ENCODE results near the gene PNPLA6. TPM values are rescaled to one million over a fixed set of nuclear protein-coding genes. Genes with fewer than 3 reads are reported as not detected.

Gene PNPLA6
- total RNA-seq, 1 experiment from 2014 or later, result 14.2 TPM

DNA sequence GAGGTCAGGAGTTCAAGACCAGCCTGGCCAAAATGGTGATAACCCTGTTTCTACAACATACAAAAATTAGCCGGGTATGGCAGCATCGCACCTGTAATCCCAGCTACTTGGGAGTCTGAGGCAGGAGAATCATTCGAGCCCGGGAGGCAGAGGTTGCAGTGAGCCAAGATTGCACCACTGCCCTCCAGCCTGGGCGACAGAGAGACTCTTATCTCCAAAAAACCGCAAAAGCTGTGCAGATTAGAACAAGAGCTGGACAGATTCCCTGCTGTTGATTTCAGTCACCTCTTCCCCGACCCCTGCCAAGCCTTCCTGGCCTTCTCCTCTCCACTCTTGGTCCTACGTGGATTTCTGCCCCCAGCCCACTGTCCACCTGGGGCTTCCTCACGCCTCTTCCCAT lies 68.4 kb downstream of the PNPLA6 start:
- Histone ChIP-seq H3K36me3 (no peaks in the 10 kb centered on the region), H3K4me1 (no peaks in the 10 kb centered on the region), H3K27ac (no peak overlapping the region), H3K9me3 (replicated peaks) (no peaks in the 10 kb centered on the region), H3K4me3 (no peak overlapping the region), H3K27me3 (no peaks in the 10 kb centered on the region)
- no peak for DNase-seq

DNA sequence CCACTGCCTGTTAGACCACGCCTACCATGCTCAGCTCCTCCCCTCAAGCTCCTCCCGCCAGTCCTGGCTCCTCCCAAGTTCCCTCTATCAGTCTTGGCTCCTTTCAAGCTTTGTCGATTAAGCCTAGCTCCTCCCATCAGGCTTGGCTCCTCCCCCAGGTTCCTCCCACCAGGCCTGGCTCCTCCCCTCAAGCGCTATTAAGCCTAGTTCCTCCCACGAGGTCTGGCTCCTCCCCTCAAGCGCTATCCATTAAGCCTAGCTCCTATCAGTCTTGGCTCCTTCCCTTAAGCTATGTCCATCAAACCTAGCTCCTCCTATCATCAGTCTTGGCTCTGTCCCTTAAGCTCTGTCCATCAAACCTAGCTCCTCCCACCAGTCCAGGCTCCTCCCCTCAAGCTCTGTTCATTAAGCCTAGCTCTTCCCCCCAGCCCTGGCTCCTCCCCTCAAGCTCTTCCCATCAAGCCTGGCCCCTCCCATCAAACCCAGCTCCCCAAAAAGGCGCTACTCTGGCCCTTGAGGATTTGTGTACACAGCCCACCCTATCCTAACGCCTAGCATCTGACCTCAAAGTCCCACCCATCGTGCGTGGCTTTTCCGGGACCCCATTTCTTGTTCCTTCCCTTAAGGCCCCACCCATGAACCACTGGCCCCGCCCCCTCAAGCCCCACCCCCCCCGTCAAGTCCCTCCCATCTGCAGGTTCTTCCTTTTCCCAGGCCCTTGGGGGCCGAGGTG lies 70.1 kb downstream of the PNPLA6 start:
- H3K36me3 ChIP-seq, result no peaks in the 10 kb centered on the region
- H3K27me3 ChIP-seq, result no peaks in the 10 kb centered on the region
- H3K4me3 ChIP-seq, result no peak overlapping the region
- peak; percentile 27 to 49 for DNase-seq
- H3K4me1 ChIP-seq, result no peaks in the 10 kb centered on the region
- no peak overlapping the region for H3K27ac ChIP-seq
- no peaks in the 10 kb centered on the region for H3K9me3 ChIP-seq (replicated peaks)

DNA sequence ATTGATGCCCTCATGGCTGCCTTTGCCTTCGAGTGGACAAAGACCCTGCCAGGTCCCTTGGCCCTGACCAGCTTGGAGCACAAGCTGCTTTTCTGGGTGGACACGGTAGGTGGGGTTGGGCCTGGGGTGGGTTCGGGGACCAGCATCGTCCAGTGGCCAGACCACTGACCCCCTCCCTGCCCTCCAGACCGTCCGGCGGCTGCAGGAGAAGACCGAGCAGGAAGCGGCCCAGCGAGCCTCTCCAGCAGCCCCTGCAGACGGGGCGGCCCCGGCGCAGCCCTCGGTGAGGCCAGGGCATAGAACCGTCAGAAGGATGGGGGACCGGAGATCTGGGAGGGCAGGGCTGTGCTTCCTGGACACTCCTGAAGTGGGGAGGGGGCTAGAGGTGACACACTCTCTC lies 70.8 kb downstream of the PNPLA6 start:
- no peak for DNase-seq

DNA sequence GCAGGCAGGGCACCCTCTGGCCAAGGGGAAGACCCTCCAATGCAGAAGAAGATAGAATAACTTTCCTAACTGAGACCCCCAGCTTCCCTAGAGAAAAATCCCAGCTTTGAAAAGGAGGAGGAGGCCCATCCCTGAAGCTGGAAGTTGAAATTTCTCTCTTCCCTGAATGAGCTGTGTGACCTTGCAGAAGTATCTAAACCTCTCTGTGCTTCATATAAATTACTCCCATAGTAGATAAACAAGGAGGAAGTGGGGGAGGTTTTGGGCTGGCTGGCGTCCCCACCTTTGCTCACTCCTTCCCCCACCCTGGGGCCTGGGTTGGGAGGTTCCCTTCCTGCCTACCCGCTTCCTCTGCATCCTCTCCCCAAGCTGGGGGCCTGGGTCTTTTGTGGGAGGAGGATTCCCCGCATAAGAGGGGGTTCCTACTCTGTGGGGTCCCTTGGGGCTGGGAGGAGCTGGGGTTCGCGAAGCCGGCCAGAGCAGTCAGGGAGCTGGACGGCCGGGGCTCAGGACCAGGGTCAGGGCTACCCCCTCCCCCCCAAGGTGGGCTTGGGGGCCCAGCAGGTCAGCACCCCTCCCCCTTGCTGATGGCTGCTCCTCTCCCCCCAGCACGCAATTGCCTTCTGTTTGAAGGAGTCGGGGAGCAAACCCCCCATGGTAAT lies 71.8 kb downstream of the PNPLA6 start:
- no peaks in the 10 kb centered on the region for H3K36me3 ChIP-seq
- no peak overlapping the region for H3K4me3 ChIP-seq
- H3K4me1 ChIP-seq, result no peaks in the 10 kb centered on the region
- H3K27ac ChIP-seq, result no peak overlapping the region
- no peak for DNase-seq
- H3K9me3 ChIP-seq (replicated peaks), result no peaks in the 10 kb centered on the region
- H3K27me3 ChIP-seq, result no peaks in the 10 kb centered on the region

More for the DNA sequence above, 70.8 kb downstream of the PNPLA6 start:
- Histone ChIP-seq H3K4me3 (no peak overlapping the region), H3K4me1 (no peaks in the 10 kb centered on the region), H3K27ac (no peak overlapping the region), H3K27me3 (no peaks in the 10 kb centered on the region), H3K9me3 (replicated peaks) (no peaks in the 10 kb centered on the region), H3K36me3 (no peaks in the 10 kb centered on the region)

DNA sequence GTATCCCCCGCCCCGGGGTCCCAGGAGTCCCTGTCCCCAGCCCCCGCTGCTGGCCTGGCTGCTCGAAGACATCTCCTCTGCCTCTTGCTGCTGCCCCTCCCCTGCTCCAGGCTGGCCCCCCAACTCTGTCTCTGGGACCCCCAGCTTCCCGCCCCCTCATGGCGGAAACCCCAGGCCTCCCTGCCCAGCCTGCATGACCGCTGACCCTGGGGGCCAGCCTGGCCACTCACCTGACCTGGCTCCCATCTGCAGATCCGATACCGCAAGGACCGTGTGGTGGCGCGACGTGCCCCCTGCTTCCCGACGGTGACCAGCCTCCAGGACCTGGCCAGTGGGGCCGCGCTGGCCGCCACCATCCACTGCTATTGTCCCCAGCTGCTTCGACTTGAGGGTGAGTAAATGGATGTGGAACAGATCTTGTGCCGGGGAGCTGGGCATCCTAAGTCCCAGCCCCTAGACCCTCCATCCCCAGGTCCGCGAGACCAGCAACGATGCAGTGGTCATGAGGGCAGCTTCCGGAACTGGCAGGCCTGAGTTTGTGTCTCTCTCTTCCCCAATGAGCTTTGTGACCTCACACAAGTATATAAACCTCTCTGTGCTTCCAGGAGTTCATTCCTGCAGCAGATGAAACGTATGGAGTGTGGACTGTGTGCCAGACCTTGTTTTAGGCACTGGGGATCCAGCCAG lies 72.5 kb downstream of the PNPLA6 start:
- Histone ChIP-seq H3K36me3 (no peaks in the 10 kb centered on the region), H3K9me3 (replicated peaks) (no peaks in the 10 kb centered on the region), H3K4me1 (no peaks in the 10 kb centered on the region), H3K4me3 (no peak overlapping the region), H3K27ac (no peak overlapping the region), H3K27me3 (no peaks in the 10 kb centered on the region)
- no peak for DNase-seq

DNA sequence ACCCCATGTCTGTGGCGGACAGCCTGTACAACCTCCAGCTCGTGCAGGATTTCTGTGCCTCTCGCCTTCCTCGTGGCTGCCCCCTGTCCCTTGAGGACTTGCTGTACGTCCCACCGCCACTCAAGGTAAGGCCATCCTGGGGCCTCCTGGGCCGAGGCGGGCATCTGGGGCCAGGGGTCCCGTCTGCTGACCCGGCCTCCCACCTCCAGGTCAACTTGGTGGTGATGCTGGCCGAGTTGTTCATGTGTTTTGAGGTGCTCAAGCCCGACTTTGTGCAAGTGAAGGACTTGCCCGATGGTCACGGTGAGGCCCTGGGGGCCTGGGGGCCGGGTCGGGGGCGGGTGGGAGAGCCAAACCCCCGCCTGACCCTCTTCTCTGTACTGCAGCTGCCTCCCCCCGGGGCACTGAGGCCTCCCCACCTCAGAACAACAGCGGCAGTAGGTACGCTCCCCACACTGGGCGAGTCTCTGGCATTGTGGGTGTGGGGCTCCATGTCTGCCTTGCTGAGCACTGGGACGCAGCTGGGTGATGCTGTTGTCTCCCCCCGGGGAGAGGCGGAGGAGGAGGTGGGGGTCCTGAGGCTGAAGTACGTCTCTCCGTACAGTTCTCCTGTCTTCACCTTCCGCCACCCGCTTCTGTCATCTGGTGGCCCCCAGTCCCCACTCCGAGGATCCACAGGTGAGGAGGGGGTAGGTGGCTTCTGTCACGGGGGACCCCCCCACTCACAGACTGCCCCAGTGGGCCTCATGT lies 75.1 kb downstream of the PNPLA6 start:
- no peak overlapping the region for H3K27ac ChIP-seq
- H3K27me3 ChIP-seq, result no peaks in the 10 kb centered on the region
- no peak overlapping the region for H3K4me3 ChIP-seq
- H3K9me3 ChIP-seq (replicated peaks), result no peaks in the 10 kb centered on the region
- DNase-seq, result no peak
- no peaks in the 10 kb centered on the region for H3K4me1 ChIP-seq
- no peaks in the 10 kb centered on the region for H3K36me3 ChIP-seq

Other genes starting within 250 kb of the PNPLA6 start
- 12.9 and 14.3 TPM in 2 replicates for gene INSR, start 241.3 kb upstream of the PNPLA6 start, total RNA-seq (2014; rRNA removed; shearing (Covaris generic))
- 18.4 and 19.2 TPM in 2 replicates for gene ARHGEF18, start 186.8 kb upstream of the PNPLA6 start, total RNA-seq (2014; rRNA removed; shearing (Covaris generic))
- not detected in 2 replicates for gene PEX11G, start 46.7 kb upstream of the PNPLA6 start, total RNA-seq (2014; rRNA removed; shearing (Covaris generic))
- gene ZNF358, start 19.6 kb upstream of the PNPLA6 start, total RNA-seq (2014; rRNA removed; shearing (Covaris generic)), result 28.8 and 33.8 TPM in 2 replicates
- gene MCOLN1, start 13.1 kb upstream of the PNPLA6 start, total RNA-seq (2014; rRNA removed; shearing (Covaris generic)), result 3.8 and 5.8 TPM in 2 replicates
- 0.04 and 0.10 TPM in 2 replicates for gene CAMSAP3, start 60.1 kb downstream of the PNPLA6 start, total RNA-seq (2014; rRNA removed; shearing (Covaris generic))
- 29.5 and 33.0 TPM in 2 replicates for gene XAB2, start 93.8 kb downstream of the PNPLA6 start, total RNA-seq (2014; rRNA removed; shearing (Covaris generic))
- 51.0 and 62.1 TPM in 2 replicates for gene PET100, start 94.1 kb downstream of the PNPLA6 start, total RNA-seq (2014; rRNA removed; shearing (Covaris generic))
- not detected in 2 replicates for gene PCP2, start 98.0 kb downstream of the PNPLA6 start, total RNA-seq (2014; rRNA removed; shearing (Covaris generic))
- gene STXBP2, start 101.4 kb downstream of the PNPLA6 start, total RNA-seq (2014; rRNA removed; shearing (Covaris generic)), result 0.15 TPM in 1 of 2 replicates, not detected in the other
- gene RETN, start 133.3 kb downstream of the PNPLA6 start, total RNA-seq (2014; rRNA removed; shearing (Covaris generic)), result not detected in 2 replicates
- gene MCEMP1, start 141.4 kb downstream of the PNPLA6 start, total RNA-seq (2014; rRNA removed; shearing (Covaris generic)), result not detected in 2 replicates
- 18.5 and 25.1 TPM in 2 replicates for gene TRAPPC5, start 145.1 kb downstream of the PNPLA6 start, total RNA-seq (2014; rRNA removed; shearing (Covaris generic))
- gene FCER2, start 166.4 kb downstream of the PNPLA6 start, total RNA-seq (2014; rRNA removed; shearing (Covaris generic)), result not detected in 2 replicates
- gene CLEC4G, start 196.4 kb downstream of the PNPLA6 start, total RNA-seq (2014; rRNA removed; shearing (Covaris generic)), result not detected in 2 replicates
- gene CD209, start 211.8 kb downstream of the PNPLA6 start, total RNA-seq (2014; rRNA removed; shearing (Covaris generic)), result not detected in 2 replicates
- gene CLEC4M, start 227.5 kb downstream of the PNPLA6 start, total RNA-seq (2014; rRNA removed; shearing (Covaris generic)), result not detected in 2 replicates